Stimulated activated CD8-positive, alpha-beta memory T cell treated with anti-CD3 and anti-CD28 coated beads, Interleukin-15, amount 100 ng/mL, for 24 hours (primary cell): ENCODE measurements around the gene TNFRSF6B.

Experiments used
- DNase-seq: peaks from one replicate; pipeline ENCODE4 v3.0.0-alpha.2; 2020; ENCODE audit warnings: low read depth

The TNFRSF6B gene

GRCh38 chr20:63739130-63740069 is 42.9 kb downstream of the TNFRSF6B start, which contains the start of gene SLC2A4RG:
Gene SLC2A4RG (plus strand): TSS chr20:63739776. CDS start chr20:63739913, 137 bp downstream.
- no peak for DNase-seq

GRCh38 chr20:63740070-63740626 is 43.7 kb downstream of the TNFRSF6B start:
- DNase-seq: no peak

GRCh38 chr20:63740627-63741353 is 44.3 kb downstream of the TNFRSF6B start:
- no peak for DNase-seq

- no peak for DNase-seq
Measured at GRCh38 chr20:63741354-63741675, 44.9 kb downstream of the TNFRSF6B start.

- no peak for DNase-seq
Measured at GRCh38 chr20:63741676-63742380, 45.4 kb downstream of the TNFRSF6B start.

- DNase-seq: no peak
Measured at GRCh38 chr20:63742381-63743024, 46.1 kb downstream of the TNFRSF6B start.

GRCh38 chr20:63743210-63743970 is 46.9 kb downstream of the TNFRSF6B start:
- DNase-seq: no peak

GRCh38 chr20:63744158-63744557 is 47.7 kb downstream of the TNFRSF6B start:
- no peak for DNase-seq

- no peak for DNase-seq
Measured at GRCh38 chr20:63744574-63745423, 48.3 kb downstream of the TNFRSF6B start.

- no peak for DNase-seq
Measured at GRCh38 chr20:63745424-63745805, 49.0 kb downstream of the TNFRSF6B start.

- no peak for DNase-seq
Measured at GRCh38 chr20:63745961-63746731, 49.7 kb downstream of the TNFRSF6B start.

- DNase-seq: no peak
Measured at GRCh38 chr20:63746751-63747315, 50.4 kb downstream of the TNFRSF6B start.

GRCh38 chr20:63747622-63748069 is 51.2 kb downstream of the TNFRSF6B start:
- no peak for DNase-seq
